HG03159 (cell line): ENCODE data around the gene HMCN2.

Source experiments
- ATAC-seq: cut with Tn5 transposase; IDR thresholded peaks from one replicate; pipeline ENCODE4 v1.9.1; 2021; ENCODE audit warnings: mild to moderate bottlenecking, moderate library complexity; ENCODE audit not compliant: unreplicated experiment

Gene HMCN2

DNA sequence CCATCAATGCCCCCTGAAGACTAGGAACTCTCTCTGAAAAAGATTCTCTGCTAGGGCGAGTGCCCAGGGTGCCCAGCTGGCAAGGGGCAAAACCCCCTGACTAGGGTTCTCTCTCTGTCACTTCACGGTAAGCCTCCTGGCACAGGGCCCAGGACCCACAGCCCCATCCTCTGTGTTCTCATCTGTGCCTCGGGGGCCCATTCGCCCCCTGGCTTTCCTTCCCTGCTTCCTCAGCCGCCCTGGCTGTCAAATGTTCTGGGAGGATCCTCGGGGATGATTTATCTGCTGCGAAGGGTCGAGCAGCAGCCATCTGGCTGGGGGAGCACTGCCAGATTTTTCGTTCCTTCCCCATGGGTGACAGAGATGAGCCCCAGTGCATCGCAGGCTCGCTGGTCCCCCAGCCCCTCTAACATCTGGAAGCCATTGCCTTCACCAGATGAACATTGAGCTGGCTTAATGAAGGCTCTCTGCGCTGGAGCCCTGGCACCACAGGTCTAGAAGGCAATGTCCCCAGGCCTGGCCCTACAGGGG is 24.2 kb downstream of the HMCN2 start:
- ATAC-seq = no peak

DNA sequence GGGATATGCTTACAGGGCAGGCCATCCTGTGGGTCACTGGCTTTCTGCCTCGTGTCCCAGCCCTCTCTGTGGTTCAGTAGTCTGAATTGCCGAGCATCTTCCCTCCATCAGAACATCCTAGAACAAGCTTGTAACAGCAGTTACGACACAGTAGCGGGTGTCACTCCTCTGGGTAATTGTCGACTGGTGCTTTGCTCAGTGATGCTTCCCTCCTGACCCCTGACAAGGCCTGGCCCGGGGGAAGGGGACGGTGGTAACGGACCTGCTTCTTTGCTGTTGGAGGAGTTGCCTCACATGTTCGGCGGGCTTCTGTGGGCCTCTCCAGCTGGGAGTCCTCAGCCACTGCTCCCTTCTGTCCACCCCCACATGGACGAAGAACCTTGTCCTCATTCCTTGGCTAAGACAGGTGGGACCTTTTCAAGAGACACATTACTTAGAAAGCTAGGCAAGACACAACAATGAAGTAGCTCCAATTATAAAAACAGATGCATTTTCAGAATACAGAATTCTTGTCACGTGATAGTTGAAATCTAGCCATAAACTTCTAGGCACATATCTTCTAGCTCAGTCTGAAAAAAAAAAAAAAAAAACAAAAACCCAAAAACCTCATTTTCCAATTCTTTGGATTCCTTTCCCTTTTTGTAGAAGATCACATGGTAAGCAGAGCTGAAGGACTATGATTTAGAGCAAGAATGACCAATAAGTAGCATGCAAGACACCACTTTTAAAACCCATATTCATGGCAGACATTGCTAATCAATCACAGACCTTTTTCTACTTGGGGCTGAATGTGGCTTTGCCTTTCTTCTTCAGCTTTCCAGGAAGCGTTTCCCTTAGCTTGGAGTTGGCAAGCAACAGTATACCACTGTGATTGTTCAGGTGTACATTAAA is 25.0 kb downstream of the HMCN2 start:
- no peak for ATAC-seq

DNA sequence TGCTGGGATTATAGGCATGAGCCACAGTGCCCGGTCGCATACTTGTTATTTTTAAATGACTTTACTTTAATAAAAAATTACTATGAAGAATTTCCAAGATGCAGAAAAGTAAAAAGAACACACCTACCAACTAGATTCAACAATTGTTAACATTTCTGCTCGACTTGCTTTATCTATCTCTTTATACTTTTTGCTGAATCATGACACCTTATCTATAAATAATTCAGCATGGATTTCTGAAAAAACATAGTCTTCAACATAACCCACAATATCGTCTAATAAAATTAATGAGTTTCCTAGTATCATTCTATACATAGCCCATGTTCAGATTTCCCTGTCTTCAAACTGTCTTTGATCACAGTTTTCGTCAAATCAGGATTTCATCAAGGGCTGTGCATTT is 25.9 kb downstream of the HMCN2 start:
- no peak for ATAC-seq

DNA sequence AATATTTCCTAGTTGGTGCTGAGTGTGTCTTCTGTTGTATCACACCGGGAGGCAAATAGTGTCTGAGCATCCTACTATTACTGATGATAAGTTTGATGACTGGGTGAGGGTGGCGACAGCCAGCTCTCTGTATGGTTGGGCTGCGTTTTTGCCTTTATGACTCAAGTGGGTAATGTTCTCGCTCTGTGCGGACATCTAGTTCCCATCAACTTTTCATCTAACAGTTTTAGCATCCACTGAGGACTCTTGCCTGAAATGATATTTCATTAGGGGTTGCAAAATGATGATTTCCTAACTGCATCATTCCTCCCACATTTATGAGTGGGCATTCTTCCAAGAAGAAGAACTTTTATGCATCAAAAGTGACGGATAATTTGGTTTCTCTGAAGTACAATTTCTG is 26.5 kb downstream of the HMCN2 start:
- no peak for ATAC-seq

DNA sequence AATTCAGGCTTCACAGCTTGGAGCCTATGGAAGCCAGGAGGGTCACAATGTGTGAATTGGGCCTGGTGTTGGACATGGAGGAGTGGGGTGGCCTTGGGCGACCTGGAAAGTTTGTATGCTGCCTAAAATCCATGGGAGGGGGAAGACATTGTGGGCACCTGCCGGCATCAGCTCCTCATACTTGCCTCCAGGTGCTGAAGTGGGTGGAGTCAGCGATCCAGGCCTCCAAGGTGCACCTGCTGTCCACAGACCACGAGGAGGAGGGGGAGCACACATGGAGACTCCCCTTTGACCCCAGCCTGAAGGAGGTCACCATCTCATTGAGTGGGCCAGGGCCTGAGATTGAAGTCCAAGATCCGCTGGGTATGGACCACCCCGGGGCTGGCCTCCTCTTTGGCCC is 29.1 kb downstream of the HMCN2 start:
- ATAC-seq = no peak

DNA sequence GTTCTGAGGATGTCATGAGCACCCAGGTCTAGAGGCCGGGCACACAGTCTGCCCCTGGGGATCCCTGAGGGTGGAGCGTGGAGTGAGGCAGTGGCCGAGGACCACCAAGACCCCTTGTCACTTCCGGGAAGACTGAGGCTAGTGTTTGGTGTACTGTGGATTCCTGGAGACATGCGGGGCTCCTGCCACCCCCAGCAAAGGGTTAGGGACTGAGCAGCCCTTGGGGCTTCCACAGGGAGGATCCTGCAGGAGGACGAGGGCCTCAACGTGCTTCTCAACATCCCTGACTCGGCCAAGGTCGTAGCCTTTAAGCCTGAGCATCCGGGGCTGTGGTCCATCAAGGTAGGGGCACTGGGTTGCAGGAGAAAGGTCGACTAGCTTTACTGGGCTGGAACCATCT is 29.9 kb downstream of the HMCN2 start:
- no peak for ATAC-seq

DNA sequence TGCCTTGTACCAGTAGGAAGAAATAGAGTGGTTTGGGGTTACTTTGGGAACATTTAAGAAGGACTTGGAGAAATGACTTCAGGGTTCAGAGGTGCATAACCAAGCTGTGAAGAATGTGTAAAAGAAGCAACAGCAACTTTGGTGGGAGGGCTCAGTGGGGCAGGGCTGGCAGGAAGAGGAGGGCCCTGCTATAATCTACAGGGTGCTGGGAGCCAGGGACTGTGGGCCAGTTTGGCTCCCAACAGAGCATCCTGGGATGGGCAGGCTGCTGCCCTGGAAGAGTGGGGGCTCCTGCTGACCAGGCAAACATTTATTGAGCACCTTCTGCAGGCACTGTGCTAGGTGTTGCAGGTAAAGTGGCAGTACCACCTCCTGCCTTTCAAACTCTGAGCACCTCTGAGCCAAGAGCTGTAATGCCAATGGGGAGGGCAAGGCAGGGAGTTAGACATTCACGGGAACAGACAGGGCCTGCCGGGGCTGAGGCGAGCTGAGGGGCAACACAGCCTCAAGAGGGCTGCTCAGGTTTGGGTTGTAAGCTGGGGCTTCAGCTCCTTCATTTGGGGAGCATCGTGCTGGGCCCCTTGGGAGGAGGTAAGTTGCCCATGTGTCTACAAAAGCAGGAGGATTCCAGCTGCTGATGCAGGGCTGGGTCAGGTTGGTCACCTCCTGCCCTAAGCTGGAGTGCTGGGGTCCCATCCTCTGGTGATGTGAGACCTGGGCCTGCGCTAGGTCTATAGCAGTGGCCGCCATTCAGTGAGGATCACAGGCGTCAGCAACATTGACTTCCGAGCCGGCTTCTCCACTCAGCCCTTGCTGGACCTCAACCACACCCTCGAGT is 30.6 kb downstream of the HMCN2 start:
- no peak for ATAC-seq

DNA sequence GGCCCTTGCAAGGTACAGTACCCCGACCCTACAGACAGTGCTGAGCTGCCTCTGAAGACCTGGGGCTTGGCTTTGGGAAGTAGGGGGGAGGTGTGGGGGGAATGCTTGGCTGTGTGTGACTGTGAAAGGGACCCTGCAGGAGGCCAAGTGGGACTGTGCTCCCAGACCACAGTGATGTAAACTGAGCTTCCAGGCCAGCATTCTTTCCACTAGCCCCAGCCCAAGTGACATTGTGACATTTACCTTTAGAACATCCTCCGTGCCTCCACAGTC is 31.2 kb downstream of the HMCN2 start:
- ATAC-seq = no peak

DNA sequence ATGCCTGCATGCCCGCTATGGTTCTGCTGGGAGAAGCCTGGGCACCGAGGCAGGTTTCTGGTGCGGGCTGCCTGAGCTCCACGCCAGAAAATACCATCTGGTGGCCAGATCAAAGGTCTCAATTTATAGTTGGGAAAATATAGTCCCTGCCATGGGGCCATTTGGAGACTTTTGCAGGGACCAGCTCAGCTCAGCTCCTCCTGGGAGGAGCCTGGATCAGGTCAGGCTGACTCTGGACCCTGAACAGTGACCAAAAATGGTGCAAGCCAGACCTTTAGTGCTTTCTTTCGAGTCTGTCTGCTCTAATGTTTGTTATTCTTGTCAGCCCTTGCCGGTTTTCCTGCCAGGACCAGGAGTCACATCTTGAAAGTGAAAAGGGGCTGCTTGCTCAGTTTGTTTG is 31.8 kb downstream of the HMCN2 start:
- no peak for ATAC-seq

DNA sequence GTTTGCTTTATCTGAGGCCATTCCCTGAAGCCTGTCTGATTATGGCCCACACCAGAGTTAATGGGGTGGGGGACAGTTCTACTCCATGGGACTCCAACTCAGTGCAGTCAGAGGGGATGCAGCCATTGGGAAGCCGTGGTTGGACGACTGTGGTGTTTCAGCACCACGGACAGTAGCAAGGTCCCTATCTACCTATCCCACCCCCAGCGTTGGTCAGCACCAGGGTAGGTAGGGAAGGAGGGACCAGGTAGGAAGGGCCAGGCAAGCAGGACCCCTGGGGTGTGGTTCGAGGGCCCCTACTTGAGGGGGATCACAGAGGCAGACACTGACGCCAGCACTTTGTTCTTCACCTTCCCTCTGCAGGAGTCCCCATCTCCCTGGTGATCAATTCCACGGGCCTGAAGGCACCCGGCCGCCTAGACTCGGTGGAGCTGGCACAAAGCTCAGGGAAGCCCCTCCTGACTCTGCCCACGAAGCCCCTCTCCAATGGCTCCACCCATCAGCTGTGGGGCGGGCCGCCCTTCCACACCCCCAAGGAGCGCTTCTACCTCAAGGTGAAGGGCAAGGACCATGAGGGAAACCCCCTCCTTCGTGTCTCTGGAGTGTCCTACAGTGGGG is 33.2 kb downstream of the HMCN2 start:
- no peak for ATAC-seq

DNA sequence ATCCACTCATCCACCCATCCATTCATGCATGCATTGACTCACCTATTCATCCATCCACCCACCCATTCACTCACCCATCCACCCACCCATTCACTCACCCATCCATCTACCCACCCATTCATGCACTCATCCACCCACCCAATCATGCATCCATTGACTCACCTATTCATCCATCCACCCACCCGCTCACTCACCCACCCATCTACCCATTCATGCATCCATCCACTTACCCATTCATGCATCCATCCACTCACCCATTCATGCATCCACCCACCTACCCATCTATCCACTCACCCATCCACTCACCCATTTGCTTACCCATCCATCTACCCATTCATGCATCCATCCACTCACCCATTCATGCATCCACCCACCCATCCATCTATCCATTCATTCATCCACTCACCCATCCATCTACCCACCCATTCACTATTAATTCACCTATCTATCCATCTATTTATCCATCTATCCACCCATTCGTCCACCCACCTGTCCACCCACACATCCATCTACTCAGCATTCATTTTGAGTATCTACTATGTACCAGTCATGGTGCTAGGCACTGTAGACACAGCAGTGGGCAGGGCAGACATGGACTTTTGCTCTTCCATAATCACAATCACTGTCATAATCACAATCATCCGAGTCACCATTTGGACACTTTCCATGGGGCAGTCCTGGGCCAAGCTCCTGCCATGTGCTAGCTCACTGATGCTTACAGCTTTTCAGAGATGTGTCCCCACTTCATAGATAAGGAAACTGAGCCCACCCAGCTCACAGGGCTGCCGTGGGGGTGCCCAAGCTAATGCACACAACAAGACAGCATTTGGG is 34.4 kb downstream of the HMCN2 start:
- ATAC-seq = no peak

DNA sequence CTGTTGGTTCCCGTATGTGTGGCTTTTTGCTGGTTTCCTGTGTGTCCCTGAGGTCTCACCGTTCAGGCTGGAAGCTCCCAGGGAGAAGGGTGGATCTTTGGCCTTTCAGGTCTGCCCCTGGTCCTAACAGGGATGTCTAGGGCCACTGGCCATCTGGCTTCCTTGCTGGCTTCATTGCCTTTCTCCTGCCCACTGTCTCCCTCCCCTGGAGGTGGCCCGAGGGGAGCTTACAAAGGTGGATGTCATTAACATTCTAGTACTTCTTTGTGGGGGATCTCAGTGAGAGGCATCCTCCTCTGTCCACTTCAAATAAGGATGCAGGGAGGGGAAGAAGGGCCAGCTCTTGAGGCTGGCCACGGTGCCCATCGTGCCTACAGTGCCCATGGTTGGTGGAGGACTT is 35.2 kb downstream of the HMCN2 start:
- no peak for ATAC-seq

DNA sequence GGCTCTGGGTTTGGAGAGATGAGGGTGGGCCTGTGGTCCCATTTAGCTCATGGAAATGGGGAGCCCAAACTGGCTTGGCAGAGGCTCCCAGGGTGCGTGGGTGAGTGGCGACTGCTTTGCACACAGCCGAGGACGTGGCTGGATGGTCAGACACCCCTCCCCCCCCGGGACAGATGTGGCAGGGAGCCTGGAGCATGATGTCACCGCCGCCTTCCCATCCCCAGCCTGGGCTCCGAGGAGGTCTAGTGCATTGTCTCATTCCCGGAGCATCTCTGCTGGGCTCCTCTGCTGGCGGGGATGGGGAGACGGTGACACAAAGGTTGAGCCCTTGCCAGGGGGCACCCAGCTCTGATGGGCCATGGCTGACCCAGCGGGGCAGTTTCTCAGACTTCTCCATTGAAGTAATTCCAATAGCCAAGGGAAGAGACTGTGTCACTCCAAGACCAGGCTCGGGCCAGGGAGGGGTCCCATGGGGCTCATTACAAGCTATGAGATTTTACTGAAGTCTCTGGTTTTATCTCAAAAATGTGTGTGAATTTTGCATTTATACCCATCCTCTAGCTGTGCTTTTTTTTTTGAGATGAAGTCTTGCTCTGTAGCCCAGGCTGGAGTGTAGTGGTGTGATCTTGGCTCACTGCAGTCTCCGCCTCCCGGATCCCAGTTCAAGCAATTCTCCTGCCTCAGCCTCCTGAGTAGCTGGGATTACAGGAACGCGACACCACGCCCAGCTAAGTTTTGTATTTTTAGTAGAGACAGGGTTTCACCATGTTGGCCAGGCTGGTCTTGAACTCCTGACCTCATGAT is 36.1 kb downstream of the HMCN2 start:
- ATAC-seq = no peak

DNA sequence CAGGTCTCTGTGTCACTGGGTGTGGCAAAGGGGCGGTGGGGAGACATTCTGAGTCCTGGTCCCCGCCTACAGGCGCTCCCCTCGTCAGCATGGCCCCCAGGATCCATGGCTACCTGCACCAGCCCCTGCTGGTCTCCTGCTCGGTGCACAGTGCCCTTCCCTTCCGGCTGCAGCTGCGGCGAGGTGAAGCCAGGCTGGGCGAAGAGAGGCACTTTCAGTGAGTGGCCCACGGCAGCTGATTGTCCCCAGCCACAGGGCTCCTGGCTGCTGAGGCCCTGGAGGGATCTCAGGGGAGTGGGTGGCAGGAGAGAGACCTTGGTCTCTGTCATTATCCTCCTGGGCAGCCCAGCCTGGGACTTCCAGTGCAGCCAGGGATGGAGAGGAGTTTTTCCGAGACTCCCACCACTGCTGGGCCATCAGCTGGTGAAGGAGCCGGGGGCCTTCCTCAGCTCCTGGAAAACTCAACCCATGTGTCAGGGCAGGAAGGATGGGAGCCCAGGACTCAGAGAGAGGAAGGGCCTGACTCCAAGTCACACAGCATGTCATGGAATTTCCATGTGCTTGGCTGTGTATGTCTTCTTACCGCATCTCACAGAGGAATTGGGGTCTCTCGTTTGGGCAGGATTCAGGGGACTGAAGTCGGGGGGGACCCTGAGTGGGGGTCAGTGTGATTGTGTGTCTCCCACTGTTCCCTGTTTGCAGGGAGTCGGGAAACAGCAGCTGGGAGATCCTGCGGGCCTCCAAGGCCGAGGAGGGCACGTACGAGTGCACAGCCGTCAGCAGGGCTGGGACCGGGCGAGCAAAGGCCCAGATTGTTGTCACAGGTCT is 37.4 kb downstream of the HMCN2 start:
- no peak for ATAC-seq

DNA sequence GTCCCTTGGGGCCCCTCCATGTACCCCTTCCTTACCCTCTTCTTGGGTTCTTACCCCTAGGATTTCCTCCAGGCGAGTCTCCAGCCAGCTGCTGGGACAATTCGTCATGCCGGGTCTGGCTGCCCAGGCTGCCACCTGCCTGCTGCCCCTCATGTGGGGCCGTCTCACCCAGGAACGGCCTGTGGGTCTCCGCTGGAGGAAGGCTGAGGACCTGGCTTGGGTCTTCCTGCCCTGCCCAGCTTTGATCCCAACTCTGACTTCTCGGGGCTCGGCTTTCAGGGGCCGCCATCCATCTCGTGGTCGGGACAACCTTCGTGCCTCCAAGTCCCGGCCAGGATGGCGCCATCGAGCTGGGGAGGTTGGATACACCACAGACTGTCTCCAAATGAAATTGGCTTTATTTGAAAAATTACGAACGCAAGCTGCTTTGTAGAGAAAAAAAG is 38.1 kb downstream of the HMCN2 start:
- no peak for ATAC-seq

DNA sequence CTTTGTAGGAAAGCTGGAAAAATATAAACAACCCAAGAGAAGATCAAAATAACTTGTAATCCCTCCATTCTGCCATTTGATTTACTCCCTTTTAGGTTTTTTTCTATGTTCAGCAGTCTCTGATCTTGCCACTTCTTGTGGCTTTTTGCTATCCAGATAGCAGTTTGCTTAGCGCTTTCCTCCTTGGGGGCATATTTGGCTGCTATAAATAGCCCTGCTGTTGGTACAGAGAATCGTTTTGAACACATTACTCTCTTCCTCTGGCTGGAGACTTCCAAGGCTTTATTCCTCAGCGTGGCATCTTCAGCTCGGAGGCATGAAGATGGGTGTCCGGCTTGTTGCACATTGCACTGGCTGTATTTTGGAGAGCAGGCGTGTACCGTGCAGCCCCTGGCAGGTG is 38.6 kb downstream of the HMCN2 start:
- ATAC-seq = no peak

DNA sequence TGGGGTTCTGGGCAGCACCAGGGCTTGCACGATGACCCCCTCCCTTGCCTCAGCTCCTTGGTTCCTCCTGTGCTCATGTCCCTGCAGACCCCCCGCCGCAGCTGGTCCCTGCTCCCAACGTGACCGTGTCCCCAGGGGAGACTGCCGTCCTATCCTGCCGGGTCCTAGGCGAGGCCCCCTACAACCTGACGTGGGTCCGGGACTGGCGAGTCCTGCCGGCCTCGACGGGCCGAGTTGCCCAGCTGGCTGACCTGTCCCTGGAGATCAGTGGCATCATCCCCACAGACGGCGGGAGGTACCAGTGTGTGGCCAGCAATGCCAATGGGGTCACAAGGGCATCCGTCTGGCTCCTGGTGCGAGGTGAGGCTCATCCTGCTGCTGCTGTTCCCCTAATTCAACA is 39.1 kb downstream of the HMCN2 start:
- no peak for ATAC-seq

DNA sequence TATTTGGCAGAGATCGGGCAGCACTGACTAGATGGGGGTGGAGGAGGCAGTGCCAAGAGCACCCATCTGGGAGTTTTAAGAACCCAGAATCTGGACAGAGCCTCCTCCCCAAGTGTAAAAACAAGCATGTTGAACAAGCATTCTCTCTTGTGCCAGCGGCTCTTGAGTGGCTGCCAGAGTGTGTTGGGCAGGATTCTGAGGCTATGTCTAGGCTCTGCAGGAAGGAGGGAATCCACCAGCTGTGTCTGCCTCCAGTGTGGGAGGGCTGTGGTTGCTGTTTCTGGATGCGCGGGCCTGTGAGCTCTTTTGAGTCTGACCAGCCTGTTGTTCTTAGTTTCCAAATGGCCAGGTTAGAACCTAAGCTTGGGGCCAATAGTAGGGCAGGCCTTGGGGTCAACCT is 39.8 kb downstream of the HMCN2 start:
- ATAC-seq = no peak
